Body of pancreas (tissue), 4 donors: ENCODE data around the gene CLMN. TPM values are rescaled to one million over a fixed set of nuclear protein-coding genes. Genes with fewer than 3 reads are reported as not detected.
A peak's percentile ranks its signal among the peaks of the same experiment; 100 is the strongest.

ENCODE experiments used
- ATAC-seq: fragments of 150-250 bp; one replicate; pipeline ENCODE4 v1.9.1; 2016
- DNase-seq, 4 donors: peaks; one replicate each; pipeline ENCODE4 v3.0.0-alpha.2; 2019
- H3K27ac ChIP-seq, 4 donors: fragments of 200-600 bp; sonication (generic); 1 replicate in 3 of 4; 2 replicates in 1 of 4; pipeline versions ENCODE4 v1.5.1 to v1.6.1; 2016 to 2019; ENCODE audit warnings: mild to moderate bottlenecking in 1 of 4, mixed read lengths in 1 of 4, moderate library complexity in 1 of 4
- H3K27me3 ChIP-seq, 2 donors: fragments of 200-600 bp; sonication (generic); one replicate each; pipeline ENCODE4 v1.6.0; 2016; ENCODE audit warnings: mild to moderate bottlenecking in 1 of 2
- H3K36me3 ChIP-seq, 2 donors: fragments of 200-600 bp; sonication (generic); replicated peaks in 1 of 2; 2 replicates each; pipeline ENCODE4 v1.5.1; 2016; ENCODE audit warnings: low read depth in 2 of 2; ENCODE audit not compliant: insufficient read depth in 1 of 2
- H3K4me1 ChIP-seq: fragments of 200-600 bp; sonication (generic); one replicate; pipeline ENCODE4 v1.6.0; 2016
- H3K4me3 ChIP-seq, 2 donors: fragments of 200-600 bp; sonication (generic); 1 replicate in 1 of 2; 2 replicates in 1 of 2; pipeline ENCODE4 v1.5.1; 2016 to 2019
- H3K9me3 ChIP-seq, 3 donors: fragments of 200-600 bp; sonication (generic); 1 replicate in 2 of 3; 2 replicates in 1 of 3; pipeline ENCODE4 v1.5.1; 2016
- POLR2A ChIP-seq, 3 donors: fragments of 450-650 bp; IDR thresholded peaks; one replicate each; pipeline ENCODE4 v1.6.1; 2016; ENCODE audit warnings: antibody characterized with exemption in 3 of 3, mild to moderate bottlenecking in 2 of 3
- WGBS, 2 donors: methylation state at CpG; one replicate each; pipeline ENCODE4 v1.1.5; 2017; 5-methylcytosine and 5-hydroxymethylcytosine counted together
- intact Hi-C: fragments of 100-400 bp; cut with DNase I; formaldehyde crosslinking; loops from one replicate; pipeline ENCODE4 v1.15.1; 2023
- total RNA-seq, 2 donors: library from RNA; depleted of rRNA; stranded (reverse); fragments of >200 nt; gene quantifications; one replicate each; pipeline ENCODE4 v1.1.0, GENCODE V29; 2016
- TF ChIP-seq, protein P1 (sequence below), 7 experiments: fragments of 450-650 bp in 4 of 7; fragments of 200-600 bp in 3 of 7; sonication (generic) in 3 of 7; IDR thresholded peaks; one replicate each; pipeline ENCODE4 v1.5.1; 2016 to 2019; ENCODE audit warnings: antibody characterized with exemption in 7 of 7

The CLMN gene
- total RNA-seq, 2 donors from 2014 or later = 53.7 to 54.7 TPM

DNA sequence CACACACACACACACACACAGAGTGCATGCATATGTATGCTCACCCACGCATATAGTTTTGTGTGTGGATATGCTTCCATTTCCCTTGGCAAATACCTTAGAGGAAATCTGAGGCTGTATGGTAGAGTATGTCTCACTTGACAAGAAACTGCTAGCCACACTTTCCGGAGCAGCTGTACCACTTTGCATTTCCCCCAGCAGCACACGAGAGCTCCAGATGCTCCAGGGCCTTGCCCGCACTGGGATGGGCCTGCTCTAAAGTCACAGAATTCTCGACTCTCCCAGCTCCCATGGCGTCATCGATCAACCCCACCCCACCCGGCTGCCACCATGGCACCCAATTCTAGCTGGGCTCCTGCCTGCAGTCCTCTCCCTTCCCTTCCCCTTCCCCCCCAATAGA lies 21.9 kb downstream of the CLMN start:
- no peak for TF ChIP-seq POLR2A (IDR thresholded peaks at IDR 0.05)
- TF ChIP-seq, protein P1, sequence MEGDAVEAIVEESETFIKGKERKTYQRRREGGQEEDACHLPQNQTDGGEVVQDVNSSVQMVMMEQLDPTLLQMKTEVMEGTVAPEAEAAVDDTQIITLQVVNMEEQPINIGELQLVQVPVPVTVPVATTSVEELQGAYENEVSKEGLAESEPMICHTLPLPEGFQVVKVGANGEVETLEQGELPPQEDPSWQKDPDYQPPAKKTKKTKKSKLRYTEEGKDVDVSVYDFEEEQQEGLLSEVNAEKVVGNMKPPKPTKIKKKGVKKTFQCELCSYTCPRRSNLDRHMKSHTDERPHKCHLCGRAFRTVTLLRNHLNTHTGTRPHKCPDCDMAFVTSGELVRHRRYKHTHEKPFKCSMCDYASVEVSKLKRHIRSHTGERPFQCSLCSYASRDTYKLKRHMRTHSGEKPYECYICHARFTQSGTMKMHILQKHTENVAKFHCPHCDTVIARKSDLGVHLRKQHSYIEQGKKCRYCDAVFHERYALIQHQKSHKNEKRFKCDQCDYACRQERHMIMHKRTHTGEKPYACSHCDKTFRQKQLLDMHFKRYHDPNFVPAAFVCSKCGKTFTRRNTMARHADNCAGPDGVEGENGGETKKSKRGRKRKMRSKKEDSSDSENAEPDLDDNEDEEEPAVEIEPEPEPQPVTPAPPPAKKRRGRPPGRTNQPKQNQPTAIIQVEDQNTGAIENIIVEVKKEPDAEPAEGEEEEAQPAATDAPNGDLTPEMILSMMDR (IDR thresholded peaks at IDR 0.05) = no peak
- Histone ChIP-seq H3K4me1 (peaks cover 54% of the 10 kb centered on the region), H3K9me3 (no peaks in the 10 kb centered on the region), H3K27ac (no peak overlapping the region), H3K4me3 (no peak overlapping the region), H3K36me3 (no peaks in the 10 kb centered on the region), H3K27me3 (no peaks in the 10 kb centered on the region)
- WGBS, 2 donors = 89 to 92% methylated on average over 8 of the region's 8 CpGs
- no peak for ATAC-seq
- DNase-seq = no peak
- intact Hi-C loops = no loop called here

DNA sequence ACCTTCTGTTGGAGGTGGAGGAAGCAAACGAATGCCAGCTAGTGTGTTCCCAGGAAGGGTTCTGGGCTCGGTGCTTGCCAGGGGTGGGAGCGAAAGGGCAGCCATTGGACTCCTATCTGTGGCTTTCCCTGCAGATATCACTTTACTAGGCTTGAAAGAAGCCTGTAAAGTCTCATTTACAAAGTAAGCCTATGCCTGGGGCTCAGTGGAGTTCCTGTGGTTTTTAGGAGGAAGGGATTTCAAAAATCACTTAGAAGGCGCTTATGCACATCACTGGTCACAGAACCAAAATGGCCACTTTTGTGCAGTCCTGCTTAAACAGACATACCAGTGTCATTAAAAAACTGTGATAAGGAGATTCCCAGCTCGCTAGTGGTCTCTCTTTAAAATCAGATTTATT lies 22.7 kb downstream of the CLMN start:
- intact Hi-C loops = no loop called here
- Histone ChIP-seq H3K4me3 (no peak overlapping the region), H3K4me1 (peaks cover 54% of the 10 kb centered on the region), H3K27ac (no peak overlapping the region), H3K36me3 (no peaks in the 10 kb centered on the region), H3K9me3 (no peaks in the 10 kb centered on the region), H3K27me3 (no peaks in the 10 kb centered on the region)
- DNase-seq (no peak), ATAC-seq (no peak)
- TF ChIP-seq, protein P1 (IDR thresholded peaks at IDR 0.05) = no peak
- no peak for TF ChIP-seq POLR2A (IDR thresholded peaks at IDR 0.05)
- WGBS, 2 donors = 86 to 89% methylated on average over 5 of the region's 5 CpGs

DNA sequence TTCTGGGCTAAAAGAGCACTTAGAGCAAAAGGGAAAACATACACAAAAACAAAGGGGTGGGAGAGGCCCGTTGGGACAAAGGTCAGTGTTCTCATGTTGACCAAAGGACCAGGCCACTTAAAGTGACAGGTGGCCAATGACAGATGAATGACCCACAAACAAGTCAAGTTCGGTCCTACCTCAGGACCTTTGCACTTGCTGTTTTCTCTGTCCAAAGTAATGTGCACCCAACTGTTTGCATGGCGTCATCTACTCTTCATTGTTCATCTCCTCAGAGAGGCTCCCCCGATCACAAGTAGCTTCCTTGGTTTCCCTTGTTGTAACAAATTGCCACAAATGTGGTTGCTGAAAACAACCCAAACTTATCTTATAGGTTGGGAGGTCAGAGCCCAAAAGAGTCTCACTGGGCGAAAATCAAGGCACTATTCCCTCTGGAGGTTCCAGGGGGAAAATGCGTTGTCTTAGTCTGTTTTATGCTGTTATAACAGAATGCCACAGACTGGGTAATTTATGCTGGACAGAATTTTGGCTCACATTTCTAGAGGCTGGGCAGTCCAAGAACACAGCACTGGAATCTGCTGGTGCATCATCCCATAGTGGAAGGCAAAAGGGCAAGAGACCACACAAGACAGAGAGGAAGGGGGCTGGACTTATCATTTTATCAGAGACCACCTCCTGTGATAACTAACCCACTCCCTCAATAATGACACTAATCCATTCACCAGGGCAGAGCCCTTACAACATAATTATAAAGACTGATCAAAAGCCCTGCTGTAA lies 23.9 kb downstream of the CLMN start:
- no peak for ATAC-seq
- no peaks in the 10 kb centered on the region for H3K36me3 ChIP-seq
- 67 to 75% methylated on average over 6 of the region's 6 CpGs for WGBS, 2 donors
- peaks cover 54% of the 10 kb centered on the region for H3K4me1 ChIP-seq
- H3K27me3 ChIP-seq = no peaks in the 10 kb centered on the region
- DNase-seq = no peak
- H3K9me3 ChIP-seq = no peaks in the 10 kb centered on the region
- TF ChIP-seq, protein P1 (IDR thresholded peaks at IDR 0.05) = no peak
- no peak for TF ChIP-seq POLR2A (IDR thresholded peaks at IDR 0.05)
- intact Hi-C loops = no loop called here
- H3K27ac ChIP-seq = peak overlapping the region in 2 of 4 donors; percentile 19 to 38
- H3K4me3 ChIP-seq = no peak overlapping the region

DNA sequence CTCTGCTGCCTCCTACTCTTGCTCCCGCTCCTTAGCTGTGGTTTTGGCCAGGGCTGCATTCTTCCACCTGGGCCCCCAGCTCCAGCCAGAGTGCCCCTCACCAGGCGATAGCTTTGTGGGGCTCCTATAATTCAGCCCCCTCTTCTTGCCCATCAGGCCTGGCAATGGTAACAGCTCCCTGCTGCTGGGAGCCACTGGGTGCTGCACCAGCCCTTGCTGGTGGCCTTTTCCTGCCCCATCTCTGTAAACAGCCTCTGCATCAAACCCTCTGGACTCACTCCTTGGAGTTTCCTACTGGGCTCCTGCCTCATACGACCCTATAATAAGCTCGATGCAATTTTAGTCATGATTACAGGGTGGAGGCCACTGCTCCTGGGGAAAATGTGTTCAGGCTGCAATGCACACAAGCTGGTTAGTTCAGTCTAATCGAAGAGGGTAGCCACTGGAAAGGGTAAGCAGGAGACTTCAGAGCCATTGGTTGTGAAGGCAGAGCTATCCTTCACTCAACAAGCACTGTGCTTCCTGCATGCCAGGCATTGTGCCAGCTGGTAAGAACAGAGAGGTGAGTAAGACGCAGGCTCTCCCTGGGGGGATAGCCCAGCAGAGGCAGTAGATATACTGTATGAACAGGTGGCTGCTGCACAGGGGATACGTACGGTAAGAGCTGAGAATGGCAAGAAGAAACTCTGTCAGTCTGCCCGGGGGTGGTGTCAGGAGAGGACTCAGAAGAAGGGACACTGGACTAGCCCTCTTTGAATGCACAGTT lies 24.7 kb downstream of the CLMN start:
- intact Hi-C loops = no loop called here
- 63 to 74% methylated on average over 9 of the region's 9 CpGs for WGBS, 2 donors
- Histone ChIP-seq H3K4me3 (no peak overlapping the region), H3K27me3 (no peaks in the 10 kb centered on the region), H3K36me3 (no peaks in the 10 kb centered on the region), H3K4me1 (peaks cover 54% of the 10 kb centered on the region), H3K27ac (peak overlapping the region in 3 of 4 donors; percentile 15 to 38 (median 19)), H3K9me3 (no peaks in the 10 kb centered on the region)
- no peak for ATAC-seq
- peak; percentile 64 to 82 (median 70) for DNase-seq
- TF ChIP-seq, protein P1 (IDR thresholded peaks at IDR 0.05) = no peak
- TF ChIP-seq POLR2A (IDR thresholded peaks at IDR 0.05) = no peak
